HG03139 (cell line): ENCODE measurements around the gene SSU72.
"Not testable (repeated sequence)": the region's sequence is repeated elsewhere in the genome, so short reads cannot be mapped to it uniquely, and the experiment has no call there.

Experiments
- ATAC-seq: cut with Tn5 transposase; IDR thresholded peaks from one replicate; pipeline ENCODE4 v1.9.1; 2021; ENCODE audit not compliant: unreplicated experiment

SSU72 gene

GRCh38 chr1:1508775-1509464, 65.7 kb downstream of the SSU72 start:
- ATAC-seq, result not testable (repeated sequence)

- ATAC-seq, result no peak
These were observed 67.4 kb downstream of the SSU72 start for GRCh38 chr1:1507305-1507704.

- ATAC-seq, result not testable (repeated sequence)
These were observed 68.9 kb downstream of the SSU72 start for GRCh38 chr1:1505801-1506200.

- not testable (repeated sequence) for ATAC-seq
These were observed 69.3 kb downstream of the SSU72 start for GRCh38 chr1:1505366-1505798.

GRCh38 chr1:1504777-1505365, 69.8 kb downstream of the SSU72 start:
- not testable (repeated sequence) for ATAC-seq

GRCh38 chr1:1495461-1495975, 79.1 kb downstream of the SSU72 start:
- ATAC-seq, result not testable (repeated sequence)

- ATAC-seq, result not testable (repeated sequence)
These were observed 80.4 kb downstream of the SSU72 start for GRCh38 chr1:1494311-1494710.
